ENCODE results near the gene LMBR1.
A peak's percentile ranks its signal among the peaks of the same experiment; 100 is the strongest.
"Not testable (repeated sequence)": the region's sequence is repeated elsewhere in the genome, so short reads cannot be mapped to it uniquely, and the experiment has no call there.

Gene LMBR1

DNA sequence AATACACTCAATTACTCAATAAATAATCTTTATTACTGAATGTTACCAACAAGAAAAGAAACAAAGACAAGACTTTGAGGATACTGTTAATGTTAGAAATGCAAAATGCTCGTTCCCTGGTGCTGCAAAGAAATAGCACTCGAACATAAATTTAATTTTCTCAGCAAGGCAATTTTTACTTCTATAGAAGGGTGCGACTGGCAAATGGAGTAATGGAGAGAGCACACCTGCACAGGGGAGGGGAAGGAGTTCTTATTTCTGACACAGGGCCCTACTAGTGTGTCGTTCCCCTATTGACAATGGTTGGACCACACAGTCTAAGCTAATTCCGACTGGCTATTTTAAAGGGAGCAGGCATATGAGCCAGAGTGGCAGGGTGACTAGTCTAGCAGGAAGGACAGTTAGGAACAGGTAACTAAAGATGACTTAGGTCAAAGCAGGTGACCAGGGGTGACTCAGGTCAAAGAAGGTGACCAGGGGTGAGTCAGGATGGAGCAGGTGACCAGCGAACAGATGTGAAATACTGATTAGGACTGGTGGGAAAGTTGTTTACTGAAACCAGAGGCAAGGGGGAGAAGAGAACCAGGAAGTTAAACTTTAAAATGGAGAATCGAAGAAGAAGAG is 133.3 kb downstream of the LMBR1 start:
- no peak for DNase-seq

DNA sequence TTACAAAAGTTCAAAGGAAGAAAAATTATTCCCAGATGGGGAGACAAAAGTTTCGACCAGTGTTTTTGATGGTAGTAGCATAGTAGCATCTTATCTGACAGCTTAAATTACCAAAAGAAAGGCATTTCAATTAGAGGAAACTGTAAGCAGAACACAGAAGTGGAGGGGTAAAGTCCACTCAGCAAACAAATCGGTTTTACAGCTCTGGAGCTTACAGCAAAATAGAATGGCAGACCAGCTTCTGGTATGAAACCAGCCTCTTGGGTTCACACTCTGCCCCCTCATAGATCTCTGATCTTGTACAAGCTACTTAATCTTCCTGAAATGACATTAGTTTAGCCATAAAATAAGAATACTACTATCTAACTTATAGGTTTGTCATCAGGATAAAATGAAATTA is 133.8 kb downstream of the LMBR1 start:
- no peak for DNase-seq

GRCh38 chr7:156754201-156754600 is 138.8 kb downstream of the LMBR1 start:
- no peak for DNase-seq

DNA sequence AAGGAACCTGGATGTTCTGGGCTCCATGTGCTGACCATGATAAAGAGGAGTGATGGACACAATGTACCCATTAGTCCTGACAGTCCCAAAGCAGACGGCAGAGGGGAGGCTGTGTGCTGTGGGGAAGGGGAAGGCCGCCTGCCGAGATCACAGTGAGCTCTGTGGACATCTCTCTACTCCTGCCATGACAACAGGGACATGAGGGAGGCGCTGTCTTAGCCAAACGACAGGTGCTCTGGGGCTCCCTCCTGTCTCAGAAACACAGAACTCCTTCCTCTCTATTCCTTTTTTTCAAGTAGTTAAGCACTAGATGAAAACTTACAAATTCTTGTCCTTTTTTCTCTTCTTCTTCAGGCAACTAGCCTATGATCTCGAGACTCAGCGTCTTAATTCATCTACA is 139.4 kb downstream of the LMBR1 start:
- no peak for DNase-seq

DNA sequence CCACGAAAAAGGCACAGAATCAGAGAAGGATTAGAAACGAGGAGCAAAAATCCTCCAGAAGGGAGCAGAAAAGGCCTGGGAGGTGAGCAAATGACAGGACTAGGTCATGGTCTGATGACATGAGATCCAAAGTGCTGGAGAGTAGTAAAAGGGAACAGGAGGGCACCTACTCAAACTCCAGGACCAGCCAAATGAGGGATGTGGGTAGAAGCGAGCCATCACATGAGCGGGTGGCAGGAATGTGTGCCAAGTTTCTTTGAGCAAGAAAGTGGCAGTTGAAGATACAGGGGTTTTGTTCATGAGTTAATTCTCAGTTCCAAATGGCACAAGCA is 139.8 kb downstream of the LMBR1 start:
- no peak for DNase-seq

DNA sequence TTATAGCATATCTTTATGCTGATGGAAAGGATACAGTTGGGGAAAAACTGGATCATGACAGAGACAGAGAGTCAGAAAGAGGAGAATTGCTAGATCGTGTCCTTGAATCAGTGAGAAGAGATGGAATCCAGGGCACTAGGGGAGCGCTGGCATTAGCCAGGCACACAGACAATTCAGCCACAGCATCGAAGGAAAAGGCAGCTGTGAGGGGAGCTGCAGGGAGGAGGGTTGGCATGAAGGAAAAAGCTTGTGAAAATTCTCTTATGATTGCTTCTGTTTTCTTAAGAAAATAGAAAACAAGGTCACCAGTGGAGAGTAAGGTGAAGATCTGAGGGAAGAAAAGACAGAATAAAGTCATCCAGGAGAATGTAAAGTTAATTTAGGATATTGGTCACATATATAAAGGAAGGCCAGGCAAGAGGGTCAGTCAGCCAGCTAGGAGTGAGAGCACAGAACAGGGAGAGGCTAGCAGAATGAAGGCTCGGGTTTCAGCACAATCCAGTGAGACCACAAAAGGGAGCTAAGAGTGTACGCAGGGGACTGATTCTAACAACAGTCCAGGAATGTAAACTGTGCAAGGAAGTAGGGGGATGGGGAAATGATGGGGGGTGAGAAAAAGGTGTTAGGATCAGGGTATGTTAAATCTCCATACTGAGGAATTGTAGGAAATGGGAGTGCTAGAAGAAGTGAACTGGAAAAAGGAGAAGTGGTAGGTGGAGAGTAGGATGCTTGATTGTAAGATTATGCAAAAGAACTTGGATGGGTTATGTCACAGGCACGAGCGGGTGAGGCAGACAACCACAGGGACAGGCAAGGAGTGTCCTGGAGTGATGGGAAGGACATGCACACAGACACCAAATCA is 140.4 kb downstream of the LMBR1 start:
- no peak for DNase-seq

- peak in 4 of 56 donors; percentile 8 to 36 (median 18) for DNase-seq
These were observed 141.7 kb downstream of the LMBR1 start for GRCh38 chr7:156751319-156751718.

DNA sequence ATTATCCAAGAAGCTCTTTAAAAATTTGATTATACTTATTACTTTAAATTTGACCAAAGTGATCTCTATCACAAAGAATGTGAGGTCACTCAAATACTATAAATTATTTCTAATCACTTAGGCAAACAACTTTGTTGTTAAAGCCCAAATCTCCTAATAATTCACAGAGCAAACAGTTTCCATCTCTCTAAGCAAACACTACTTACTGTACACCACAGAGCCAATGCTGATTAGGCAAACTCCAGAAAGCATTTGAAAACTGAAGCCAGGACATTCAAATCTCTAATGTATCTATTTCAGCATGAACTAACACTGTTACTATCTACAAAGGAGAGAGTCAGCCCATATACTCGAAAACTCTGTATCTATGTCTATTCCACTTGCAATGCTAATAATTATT is 145.3 kb downstream of the LMBR1 start:
- no peak for DNase-seq

- no peak for DNase-seq
These were observed 146.1 kb downstream of the LMBR1 start for GRCh38 chr7:156746891-156747290.

GRCh38 chr7:156739596-156739995 is 153.4 kb downstream of the LMBR1 start:
- DNase-seq: no peak

- DNase-seq: no peak
These were observed 157.1 kb downstream of the LMBR1 start for GRCh38 chr7:156735851-156736250.

- no peak for DNase-seq
These were observed 159.3 kb downstream of the LMBR1 start for GRCh38 chr7:156733638-156734037.

- no peak for DNase-seq
These were observed 160.8 kb downstream of the LMBR1 start for GRCh38 chr7:156732091-156732625.

DNA sequence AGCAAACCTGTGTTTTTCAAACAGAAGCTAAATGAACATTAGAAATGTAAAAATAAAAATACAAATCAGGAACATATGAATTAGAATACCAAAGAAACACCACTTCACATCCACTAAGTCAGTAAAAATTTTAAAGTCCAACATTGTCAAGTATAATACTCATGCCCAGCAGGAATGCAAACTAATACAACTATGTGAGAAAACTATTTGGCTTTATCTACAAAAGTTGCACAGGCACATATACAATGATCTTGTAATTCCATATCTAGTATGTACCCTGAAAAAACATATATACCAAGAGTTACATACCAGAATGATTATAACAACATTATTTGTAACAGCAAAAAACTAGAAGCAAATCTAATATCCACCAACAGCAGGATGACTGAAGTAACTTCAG is 161.3 kb downstream of the LMBR1 start:
- no peak for DNase-seq

DNA sequence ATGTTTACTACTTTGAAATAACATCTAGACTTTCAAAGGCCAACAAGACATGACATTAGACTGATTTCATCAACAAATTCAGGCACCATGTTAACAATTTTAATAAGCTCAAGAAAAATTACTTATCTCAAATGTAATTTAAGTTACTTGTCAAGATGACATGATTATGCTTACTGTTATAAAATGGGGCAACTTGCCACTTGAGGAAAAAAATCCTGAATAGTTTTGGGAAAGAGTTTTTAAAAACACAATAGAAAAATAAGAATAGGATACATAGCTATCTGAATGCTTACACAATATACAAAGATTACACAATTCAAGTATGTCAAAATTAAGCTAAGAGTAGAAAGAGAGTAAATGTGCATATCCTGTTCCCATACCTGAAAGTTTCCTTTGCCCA is 167.0 kb downstream of the LMBR1 start:
- no peak for DNase-seq

GRCh38 chr7:156725073-156725472 is 167.9 kb downstream of the LMBR1 start:
- peak in 1 of 56 donors; percentile 9 for DNase-seq

DNA sequence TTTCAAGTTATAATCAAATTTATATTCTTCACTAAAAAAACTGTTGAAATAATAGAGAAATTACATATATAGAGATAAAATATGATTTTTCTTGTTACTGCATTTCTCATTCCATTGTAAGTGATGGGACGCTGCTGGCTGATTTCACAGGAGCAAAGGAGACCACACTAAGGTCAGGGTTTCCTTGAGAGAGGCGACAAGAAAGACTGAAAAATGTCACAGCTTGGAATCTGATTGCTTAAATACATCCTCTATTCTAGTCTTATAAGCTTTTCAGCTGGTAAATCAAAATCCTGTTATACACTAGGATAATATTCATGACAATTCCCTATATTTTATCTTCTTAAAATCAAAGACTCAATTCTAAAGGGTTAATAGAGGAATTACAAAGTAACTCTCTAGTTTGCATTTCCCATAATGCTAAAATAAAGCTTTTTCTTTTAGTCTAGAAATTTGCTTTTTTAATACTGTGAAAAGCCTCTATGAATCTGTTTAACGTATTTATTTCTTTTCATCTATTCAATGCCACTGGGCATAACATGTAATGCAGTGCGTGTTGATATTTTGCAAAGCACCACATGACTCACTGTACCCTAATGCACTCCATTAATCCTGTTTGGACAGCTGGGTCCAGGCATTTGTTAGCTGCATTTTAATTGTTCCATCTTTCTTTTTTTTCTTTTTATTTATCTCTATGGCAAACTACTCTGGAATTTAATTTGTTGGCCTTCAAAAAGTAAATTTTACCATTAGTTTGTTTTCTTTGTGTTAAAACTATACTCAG is 170.7 kb downstream of the LMBR1 start:
- DNase-seq: no peak

DNA sequence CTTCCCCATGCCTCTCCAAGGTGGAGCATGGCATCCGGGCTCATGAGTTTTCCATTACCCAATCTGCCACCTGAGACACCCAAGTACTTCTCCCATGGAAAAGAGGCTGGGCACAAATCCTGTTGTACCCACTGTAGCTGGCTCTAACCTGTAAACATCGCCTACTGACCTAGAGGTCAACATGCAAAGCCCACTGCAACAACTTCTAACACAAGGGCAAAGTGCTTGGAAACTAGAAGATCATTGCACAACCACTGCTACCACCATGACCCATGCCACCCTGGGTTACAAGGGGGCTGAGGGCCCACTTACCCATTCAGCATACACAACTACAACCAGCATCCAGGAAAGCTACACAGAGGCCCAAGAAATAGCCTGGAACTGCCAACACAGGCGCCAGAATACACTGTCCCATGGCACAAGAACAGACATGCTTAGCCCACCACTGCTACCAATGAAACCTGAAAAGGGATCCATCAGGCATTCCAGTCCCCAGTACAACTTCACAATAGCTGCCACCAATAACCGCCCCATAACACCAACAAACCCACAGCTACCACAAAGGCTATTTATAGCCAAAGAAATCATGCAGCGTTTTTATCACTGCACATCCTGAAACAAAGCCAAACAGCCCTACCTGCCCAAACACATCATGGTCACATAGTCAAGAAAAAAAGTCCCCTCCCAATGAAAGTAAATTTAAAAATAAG is 189.1 kb downstream of the LMBR1 start:
- no peak for DNase-seq

- peak in 5 of 56 donors; percentile 7 to 27 (median 16) for DNase-seq
These were observed 189.8 kb downstream of the LMBR1 start for GRCh38 chr7:156703209-156703608.

DNA sequence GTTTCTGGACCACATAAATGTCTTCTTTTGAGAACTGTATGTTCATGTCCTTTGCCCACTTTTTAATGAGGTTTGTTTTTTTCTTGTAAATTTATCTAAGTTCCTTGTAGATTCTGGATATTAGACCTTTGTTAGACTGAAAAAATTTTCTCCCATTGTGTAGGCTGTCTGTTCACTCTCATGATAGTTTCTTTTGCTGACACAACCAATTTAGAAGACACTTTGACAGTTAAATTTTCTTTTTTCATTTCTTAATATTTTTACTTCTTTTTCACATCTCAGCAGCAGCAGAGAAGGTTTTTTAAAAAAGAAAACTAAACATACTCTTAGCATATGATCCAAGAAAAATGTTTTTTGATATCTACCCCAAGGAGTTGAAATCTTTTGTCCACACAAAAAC is 190.6 kb downstream of the LMBR1 start:
- DNase-seq: no peak

- DNase-seq: not testable (repeated sequence)
These were observed 191.2 kb downstream of the LMBR1 start for GRCh38 chr7:156701787-156702186.
